ENCODE measurements around the gene CD2.
"Not testable (repeated sequence)": the region's sequence is repeated elsewhere in the genome, so short reads cannot be mapped to it uniquely, and the experiment has no call there.

Gene CD2

DNA sequence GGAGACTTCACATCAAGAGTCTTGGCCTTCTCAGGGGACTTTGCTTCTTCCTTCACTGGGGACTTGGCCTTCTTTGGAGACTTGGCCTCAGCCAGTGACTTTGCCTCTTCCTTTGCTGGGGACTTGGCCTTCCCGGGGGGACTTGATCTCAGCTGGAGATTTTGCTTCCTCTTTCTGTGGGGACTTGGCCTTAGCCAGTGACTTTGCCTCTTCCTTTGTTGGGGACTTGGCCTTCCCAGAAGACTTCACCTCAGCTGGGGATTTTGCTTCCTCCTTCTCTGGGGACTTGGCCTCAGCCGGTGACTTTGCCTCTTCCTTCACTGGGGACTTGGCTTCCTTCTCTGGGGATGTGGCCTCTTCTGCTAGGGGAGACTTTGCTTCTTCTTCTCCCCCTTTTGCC lies 13.5 kb upstream of the CD2 start:
- peaks cover 17% of the 10 kb centered on the region for H3K9me3 ChIP-seq (ENCODE audit: control insufficient read depth, low read length)
- no peaks in the 10 kb centered on the region for H3K27me3 ChIP-seq (replicated peaks; ENCODE audit: control insufficient read depth, insufficient read depth, low read length, poor library complexity, severe bottlenecking)
- H3K27ac ChIP-seq (ENCODE audit: insufficient read depth, low read length, poor library complexity, severe bottlenecking) = no peak overlapping the region
- no peaks in the 10 kb centered on the region for H3K36me3 ChIP-seq (ENCODE audit: control insufficient read depth, insufficient read depth, low read length)
- no peak overlapping the region for H3K4me3 ChIP-seq (ENCODE audit: insufficient read depth, low read depth, low read length, poor library complexity, severe bottlenecking)
- H3K4me1 ChIP-seq (ENCODE audit: control insufficient read depth, insufficient read depth, low read length, poor library complexity, severe bottlenecking) = peaks cover 38% of the 10 kb centered on the region
- no peak for DNase-seq

DNA sequence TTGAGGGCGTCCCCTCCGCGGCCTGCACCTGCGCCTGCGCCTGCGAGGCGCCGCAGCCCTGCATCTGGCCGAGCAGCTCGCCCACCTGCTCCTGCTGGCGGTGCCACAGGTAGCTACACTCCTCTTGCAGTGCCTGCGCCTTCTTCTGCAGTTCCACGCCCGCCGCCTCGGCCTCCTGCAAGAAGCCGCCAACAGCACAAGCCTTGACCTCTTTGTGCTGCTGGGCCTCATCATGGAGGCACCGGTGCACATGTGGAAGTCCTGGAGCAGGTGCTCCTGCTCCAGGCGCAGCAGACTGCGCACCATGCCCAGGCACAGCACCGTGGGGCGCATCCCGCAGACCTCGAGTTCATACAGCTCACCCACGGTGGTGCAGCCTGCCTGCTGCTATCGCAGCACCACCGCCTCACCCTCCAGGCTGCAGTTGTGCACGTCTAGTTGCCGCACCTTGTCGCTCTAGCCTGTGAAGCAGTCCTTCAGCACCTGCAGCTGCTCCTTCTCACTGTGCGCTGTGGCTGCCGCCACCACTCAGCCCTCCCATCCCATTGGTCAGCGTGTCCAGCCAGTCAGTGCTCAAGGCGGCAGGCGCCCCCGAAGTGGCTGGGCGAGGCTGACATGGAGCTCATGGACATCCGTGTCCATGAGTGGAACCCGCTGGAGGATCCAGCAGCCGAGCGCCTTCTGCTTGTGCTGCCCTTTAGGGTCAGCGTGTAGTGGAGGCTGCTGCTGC lies 12.2 kb upstream of the CD2 start:
- Histone ChIP-seq H3K4me3 (ENCODE audit: insufficient read depth, low read depth, low read length, poor library complexity, severe bottlenecking) (no peak overlapping the region), H3K4me1 (ENCODE audit: control insufficient read depth, insufficient read depth, low read length, poor library complexity, severe bottlenecking) (peaks cover 37% of the 10 kb centered on the region), H3K27me3 (replicated peaks; ENCODE audit: control insufficient read depth, insufficient read depth, low read length, poor library complexity, severe bottlenecking) (no peaks in the 10 kb centered on the region), H3K9me3 (ENCODE audit: control insufficient read depth, low read length) (peaks cover 17% of the 10 kb centered on the region), H3K36me3 (ENCODE audit: control insufficient read depth, insufficient read depth, low read length) (no peaks in the 10 kb centered on the region), H3K27ac (ENCODE audit: insufficient read depth, low read length, poor library complexity, severe bottlenecking) (no peak overlapping the region)
- DNase-seq = no peak

DNA sequence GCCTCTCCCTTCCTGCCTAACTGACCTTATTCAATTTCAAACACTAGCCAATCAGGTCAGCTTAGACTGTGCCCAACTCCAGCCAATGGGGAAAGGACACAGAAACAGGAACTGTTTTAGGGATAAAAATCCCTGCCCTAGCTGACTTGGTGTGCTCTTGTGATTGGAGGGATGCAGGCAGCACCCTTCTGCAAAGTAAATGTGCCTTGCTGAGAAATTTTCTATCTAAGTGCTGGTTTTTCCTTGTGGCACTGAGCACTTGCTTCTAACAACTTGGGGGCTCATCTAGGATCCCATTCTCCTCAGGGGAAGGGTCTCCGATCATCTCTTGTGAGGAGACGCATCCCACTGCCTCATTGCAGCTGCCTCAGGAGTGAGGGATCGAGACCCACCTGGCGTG lies 10.7 kb upstream of the CD2 start:
- H3K36me3 ChIP-seq (ENCODE audit: control insufficient read depth, insufficient read depth, low read length) = no peaks in the 10 kb centered on the region
- no peak for DNase-seq
- H3K4me3 ChIP-seq (ENCODE audit: insufficient read depth, low read depth, low read length, poor library complexity, severe bottlenecking) = peak overlapping the region; percentile 0
- peaks cover 26% of the 10 kb centered on the region for H3K9me3 ChIP-seq (ENCODE audit: control insufficient read depth, low read length)
- H3K27me3 ChIP-seq (replicated peaks; ENCODE audit: control insufficient read depth, insufficient read depth, low read length, poor library complexity, severe bottlenecking) = no peaks in the 10 kb centered on the region
- peaks cover 22% of the 10 kb centered on the region for H3K4me1 ChIP-seq (ENCODE audit: control insufficient read depth, insufficient read depth, low read length, poor library complexity, severe bottlenecking)
- no peak overlapping the region for H3K27ac ChIP-seq (ENCODE audit: insufficient read depth, low read length, poor library complexity, severe bottlenecking)

DNA sequence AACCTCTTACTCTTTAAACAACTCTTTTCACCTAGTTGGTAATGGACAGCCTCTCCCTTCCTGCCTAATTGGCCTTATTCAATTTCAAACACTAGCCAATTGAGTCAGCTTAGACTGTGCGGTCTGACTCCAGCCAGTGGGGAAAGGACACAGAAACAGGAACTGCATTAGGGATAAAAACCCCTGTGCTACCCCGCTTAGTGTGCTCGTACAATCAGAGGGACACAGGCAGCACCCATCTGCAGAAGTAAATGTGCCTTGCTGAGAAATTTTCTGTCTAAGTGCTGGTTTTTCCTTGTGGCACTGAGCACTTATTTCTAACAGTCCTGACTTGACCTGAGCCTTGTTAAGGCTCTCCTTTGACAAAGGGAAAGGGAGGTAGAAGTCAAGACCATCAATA lies 6.0 kb upstream of the CD2 start:
- DNase-seq = no peak
- peaks cover 12% of the 10 kb centered on the region for H3K4me1 ChIP-seq (ENCODE audit: control insufficient read depth, insufficient read depth, low read length, poor library complexity, severe bottlenecking)
- peaks cover 33% of the 10 kb centered on the region for H3K9me3 ChIP-seq (ENCODE audit: control insufficient read depth, low read length)
- H3K27ac ChIP-seq (ENCODE audit: insufficient read depth, low read length, poor library complexity, severe bottlenecking) = no peak overlapping the region
- H3K27me3 ChIP-seq (replicated peaks; ENCODE audit: control insufficient read depth, insufficient read depth, low read length, poor library complexity, severe bottlenecking) = no peaks in the 10 kb centered on the region
- no peaks in the 10 kb centered on the region for H3K36me3 ChIP-seq (ENCODE audit: control insufficient read depth, insufficient read depth, low read length)
- H3K4me3 ChIP-seq (ENCODE audit: insufficient read depth, low read depth, low read length, poor library complexity, severe bottlenecking) = no peak overlapping the region

DNA sequence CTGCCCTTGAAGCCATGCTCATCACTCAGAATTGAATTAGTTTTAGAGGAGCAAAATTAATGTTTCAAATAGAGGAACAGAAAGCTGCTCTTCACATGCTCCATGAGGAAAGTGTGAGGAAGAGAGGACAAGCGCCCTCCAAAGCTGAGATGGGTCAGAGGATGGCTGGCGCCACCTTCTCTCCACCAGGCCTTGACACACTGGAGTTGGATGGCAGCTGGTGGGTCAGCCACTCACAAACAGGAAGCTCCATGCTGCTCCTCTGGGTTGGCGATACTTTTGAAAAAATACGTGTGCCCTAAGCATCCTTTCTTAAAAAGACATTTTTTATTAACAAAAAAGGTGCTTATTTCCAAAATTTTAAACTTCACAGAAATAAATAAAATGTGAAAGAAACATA lies 3.1 kb upstream of the CD2 start:
- Histone ChIP-seq H3K27ac (ENCODE audit: insufficient read depth, low read length, poor library complexity, severe bottlenecking) (peak overlapping the region; percentile 51), H3K36me3 (ENCODE audit: control insufficient read depth, insufficient read depth, low read length) (no peaks in the 10 kb centered on the region), H3K4me1 (ENCODE audit: control insufficient read depth, insufficient read depth, low read length, poor library complexity, severe bottlenecking) (peaks cover 12% of the 10 kb centered on the region), H3K27me3 (replicated peaks; ENCODE audit: control insufficient read depth, insufficient read depth, low read length, poor library complexity, severe bottlenecking) (no peaks in the 10 kb centered on the region), H3K4me3 (ENCODE audit: insufficient read depth, low read depth, low read length, poor library complexity, severe bottlenecking) (no peak overlapping the region), H3K9me3 (ENCODE audit: control insufficient read depth, low read length) (peaks cover 17% of the 10 kb centered on the region)
- no peak for DNase-seq

DNA sequence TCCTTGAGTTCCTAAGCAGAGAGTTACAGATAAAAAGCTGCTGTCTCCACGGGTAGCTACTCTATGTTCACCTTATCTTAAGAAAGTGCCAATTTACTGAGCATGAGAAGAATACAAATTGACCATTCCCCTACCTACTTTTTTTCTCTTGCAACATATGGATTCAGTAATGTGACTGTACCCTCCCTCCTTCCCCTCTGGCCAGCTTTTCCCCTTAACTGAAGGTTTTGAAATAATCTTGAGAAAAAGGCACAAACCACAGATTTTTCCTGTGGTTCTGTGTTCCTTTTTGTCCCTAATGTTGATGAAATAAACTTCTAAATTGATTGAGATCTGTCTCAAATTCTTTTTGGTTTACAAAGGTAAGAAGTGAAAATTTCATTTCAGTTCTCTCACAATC lies 2.6 kb upstream of the CD2 start:
- no peak overlapping the region for H3K4me3 ChIP-seq (ENCODE audit: insufficient read depth, low read depth, low read length, poor library complexity, severe bottlenecking)
- H3K36me3 ChIP-seq (ENCODE audit: control insufficient read depth, insufficient read depth, low read length) = no peaks in the 10 kb centered on the region
- peaks cover 17% of the 10 kb centered on the region for H3K9me3 ChIP-seq (ENCODE audit: control insufficient read depth, low read length)
- DNase-seq = no peak
- peaks cover 12% of the 10 kb centered on the region for H3K4me1 ChIP-seq (ENCODE audit: control insufficient read depth, insufficient read depth, low read length, poor library complexity, severe bottlenecking)
- peak overlapping the region; percentile 51 for H3K27ac ChIP-seq (ENCODE audit: insufficient read depth, low read length, poor library complexity, severe bottlenecking)
- no peaks in the 10 kb centered on the region for H3K27me3 ChIP-seq (replicated peaks; ENCODE audit: control insufficient read depth, insufficient read depth, low read length, poor library complexity, severe bottlenecking)

DNA sequence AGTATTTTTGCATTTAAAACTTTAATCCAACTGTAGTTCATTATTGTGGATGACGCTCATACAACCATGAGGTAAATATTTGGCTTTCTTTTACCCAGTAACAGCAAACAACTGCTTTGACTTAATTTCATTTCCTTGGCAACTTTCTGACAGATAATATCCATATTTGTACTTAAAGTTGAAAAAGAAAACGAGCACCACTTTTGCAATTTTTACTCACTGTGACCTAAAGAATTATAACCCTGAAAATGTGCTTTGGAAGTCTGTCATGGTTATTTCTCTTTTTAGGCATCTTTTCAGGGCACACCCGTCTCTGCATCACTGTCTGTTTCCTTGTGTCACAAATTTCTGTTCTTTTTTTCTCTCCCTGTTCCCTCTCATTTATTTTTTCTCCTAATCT lies 918 bp upstream of the CD2 start:
- no peak for DNase-seq
- H3K27me3 ChIP-seq (replicated peaks; ENCODE audit: control insufficient read depth, insufficient read depth, low read length, poor library complexity, severe bottlenecking) = no peaks in the 10 kb centered on the region
- H3K27ac ChIP-seq (ENCODE audit: insufficient read depth, low read length, poor library complexity, severe bottlenecking) = peak overlapping the region; percentile 87
- no peaks in the 10 kb centered on the region for H3K36me3 ChIP-seq (ENCODE audit: control insufficient read depth, insufficient read depth, low read length)
- H3K9me3 ChIP-seq (ENCODE audit: control insufficient read depth, low read length) = peaks cover 11% of the 10 kb centered on the region
- no peak overlapping the region for H3K4me3 ChIP-seq (ENCODE audit: insufficient read depth, low read depth, low read length, poor library complexity, severe bottlenecking)
- peaks cover 12% of the 10 kb centered on the region for H3K4me1 ChIP-seq (ENCODE audit: control insufficient read depth, insufficient read depth, low read length, poor library complexity, severe bottlenecking)

DNA sequence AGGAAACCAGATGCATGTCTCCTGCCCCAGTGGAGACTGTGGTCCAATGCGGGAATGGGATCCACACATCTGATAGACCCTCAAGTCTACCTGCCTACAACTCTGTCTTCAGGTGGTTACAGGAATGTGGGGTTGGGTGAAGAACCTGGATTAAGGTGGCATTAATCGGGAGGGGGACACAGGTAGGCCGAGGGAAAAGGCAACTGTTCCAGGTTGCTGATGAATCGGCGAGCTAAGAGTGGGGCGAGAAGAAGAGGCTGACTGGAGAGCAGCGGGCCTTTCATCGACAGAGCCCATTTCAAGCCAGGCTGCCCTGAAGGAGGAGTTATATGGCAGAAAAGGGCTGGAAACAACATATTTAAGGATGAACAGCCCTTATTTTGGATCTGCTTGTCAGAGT lies 836 bp downstream of the CD2 start:
- Histone ChIP-seq H3K27ac (ENCODE audit: insufficient read depth, low read length, poor library complexity, severe bottlenecking) (peak overlapping the region; percentile 87), H3K4me1 (ENCODE audit: control insufficient read depth, insufficient read depth, low read length, poor library complexity, severe bottlenecking) (peaks cover 18% of the 10 kb centered on the region), H3K36me3 (ENCODE audit: control insufficient read depth, insufficient read depth, low read length) (no peaks in the 10 kb centered on the region), H3K9me3 (ENCODE audit: control insufficient read depth, low read length) (no peaks in the 10 kb centered on the region), H3K4me3 (ENCODE audit: insufficient read depth, low read depth, low read length, poor library complexity, severe bottlenecking) (peak overlapping the region; percentile 82), H3K27me3 (replicated peaks; ENCODE audit: control insufficient read depth, insufficient read depth, low read length, poor library complexity, severe bottlenecking) (no peaks in the 10 kb centered on the region)
- no peak for DNase-seq

DNA sequence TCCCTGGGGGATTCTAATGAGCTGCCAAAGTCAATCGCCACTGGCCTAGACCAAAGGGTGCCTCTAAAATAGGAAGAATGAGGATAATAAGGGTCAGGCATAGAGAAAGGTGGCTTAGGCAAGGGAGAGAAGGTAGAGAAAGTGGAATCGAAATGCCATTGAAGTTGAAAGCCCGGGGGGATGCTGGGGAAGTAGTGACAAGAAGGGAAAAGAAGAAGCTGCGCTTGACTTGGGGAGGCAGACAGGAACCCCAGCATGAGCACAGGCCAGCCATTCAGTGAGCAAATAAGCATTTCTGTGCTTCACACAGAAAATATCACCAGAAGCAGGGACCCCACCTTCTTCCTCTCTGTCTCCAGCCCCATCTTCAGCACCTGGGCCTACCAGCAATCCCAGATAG lies 1.5 kb downstream of the CD2 start:
- H3K4me1 ChIP-seq (ENCODE audit: control insufficient read depth, insufficient read depth, low read length, poor library complexity, severe bottlenecking) = peaks cover 23% of the 10 kb centered on the region
- no peak for DNase-seq
- no peaks in the 10 kb centered on the region for H3K27me3 ChIP-seq (replicated peaks; ENCODE audit: control insufficient read depth, insufficient read depth, low read length, poor library complexity, severe bottlenecking)
- no peaks in the 10 kb centered on the region for H3K9me3 ChIP-seq (ENCODE audit: control insufficient read depth, low read length)
- peaks cover 5% of the 10 kb centered on the region for H3K36me3 ChIP-seq (ENCODE audit: control insufficient read depth, insufficient read depth, low read length)
- H3K27ac ChIP-seq (ENCODE audit: insufficient read depth, low read length, poor library complexity, severe bottlenecking) = peak overlapping the region; percentile 87
- peak overlapping the region; percentile 82 for H3K4me3 ChIP-seq (ENCODE audit: insufficient read depth, low read depth, low read length, poor library complexity, severe bottlenecking)

DNA sequence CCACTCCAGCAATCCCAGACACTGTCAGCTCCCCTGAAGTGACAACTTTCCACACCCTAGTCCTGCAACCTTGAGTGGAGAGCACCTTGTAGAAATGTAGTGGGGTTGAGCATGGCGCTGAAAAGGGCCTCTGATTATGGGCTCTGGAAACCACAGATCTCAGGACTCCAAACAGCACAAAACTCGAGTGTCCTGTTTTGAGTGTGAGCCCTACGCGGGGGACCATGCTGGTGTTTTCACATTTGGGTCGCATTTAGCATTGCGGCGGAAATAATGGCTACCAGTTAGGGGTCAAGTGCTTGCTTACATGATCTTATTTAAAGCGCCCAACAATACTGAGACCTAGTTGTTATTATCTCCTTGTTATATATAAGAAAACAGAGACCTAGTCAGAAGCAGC lies 1.9 kb downstream of the CD2 start:
- peaks cover 24% of the 10 kb centered on the region for H3K4me1 ChIP-seq (ENCODE audit: control insufficient read depth, insufficient read depth, low read length, poor library complexity, severe bottlenecking)
- H3K36me3 ChIP-seq (ENCODE audit: control insufficient read depth, insufficient read depth, low read length); H3K27me3 ChIP-seq (replicated peaks; ENCODE audit: control insufficient read depth, insufficient read depth, low read length, poor library complexity, severe bottlenecking); DNase-seq; H3K9me3 ChIP-seq (ENCODE audit: control insufficient read depth, low read length): not testable (repeated sequence)
- H3K27ac ChIP-seq (ENCODE audit: insufficient read depth, low read length, poor library complexity, severe bottlenecking) = peak overlapping the region; percentile 87
- peak overlapping the region; percentile 82 for H3K4me3 ChIP-seq (ENCODE audit: insufficient read depth, low read depth, low read length, poor library complexity, severe bottlenecking)

Data from effector memory CD4-positive, alpha-beta T cell (primary cell).